ENCODE measurements around the gene TSPAN13. TPM values are rescaled to one million over a fixed set of nuclear protein-coding genes. Genes with fewer than 3 reads are reported as not detected.
A peak's percentile ranks its signal among the peaks of the same experiment; 100 is the strongest.

The TSPAN13 gene
- total RNA-seq, 1 experiment from 2014 or later: 32.7 TPM

DNA sequence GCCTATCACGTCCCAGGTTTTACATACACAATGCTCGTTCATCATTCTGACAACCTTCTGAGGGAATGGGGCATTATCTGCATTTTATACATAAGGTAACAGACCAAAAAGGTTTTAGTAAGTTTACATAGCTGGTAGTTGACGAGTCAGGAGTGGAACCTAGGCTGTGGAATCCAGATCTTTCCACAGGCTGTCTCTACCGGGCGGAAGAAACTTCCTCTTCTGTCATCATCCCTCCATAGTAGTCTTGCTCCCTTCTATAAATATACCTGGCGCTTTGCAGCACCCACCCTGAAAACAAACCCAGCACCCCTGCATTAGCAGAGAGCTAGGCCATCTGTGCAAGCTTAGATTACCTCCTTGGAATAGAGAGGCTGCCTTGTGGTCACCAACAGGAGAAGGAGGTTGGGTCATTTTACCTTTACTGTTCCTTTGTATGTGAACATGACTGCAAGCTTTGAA lies 1.3 kb downstream of the TSPAN13 start (continued):
- no peak for TF ChIP-seq CBFB (CRISPR knock-in tag; IDR thresholded peaks at IDR 0.05; ENCODE audit: low read depth)
- TF ChIP-seq, protein P1, sequence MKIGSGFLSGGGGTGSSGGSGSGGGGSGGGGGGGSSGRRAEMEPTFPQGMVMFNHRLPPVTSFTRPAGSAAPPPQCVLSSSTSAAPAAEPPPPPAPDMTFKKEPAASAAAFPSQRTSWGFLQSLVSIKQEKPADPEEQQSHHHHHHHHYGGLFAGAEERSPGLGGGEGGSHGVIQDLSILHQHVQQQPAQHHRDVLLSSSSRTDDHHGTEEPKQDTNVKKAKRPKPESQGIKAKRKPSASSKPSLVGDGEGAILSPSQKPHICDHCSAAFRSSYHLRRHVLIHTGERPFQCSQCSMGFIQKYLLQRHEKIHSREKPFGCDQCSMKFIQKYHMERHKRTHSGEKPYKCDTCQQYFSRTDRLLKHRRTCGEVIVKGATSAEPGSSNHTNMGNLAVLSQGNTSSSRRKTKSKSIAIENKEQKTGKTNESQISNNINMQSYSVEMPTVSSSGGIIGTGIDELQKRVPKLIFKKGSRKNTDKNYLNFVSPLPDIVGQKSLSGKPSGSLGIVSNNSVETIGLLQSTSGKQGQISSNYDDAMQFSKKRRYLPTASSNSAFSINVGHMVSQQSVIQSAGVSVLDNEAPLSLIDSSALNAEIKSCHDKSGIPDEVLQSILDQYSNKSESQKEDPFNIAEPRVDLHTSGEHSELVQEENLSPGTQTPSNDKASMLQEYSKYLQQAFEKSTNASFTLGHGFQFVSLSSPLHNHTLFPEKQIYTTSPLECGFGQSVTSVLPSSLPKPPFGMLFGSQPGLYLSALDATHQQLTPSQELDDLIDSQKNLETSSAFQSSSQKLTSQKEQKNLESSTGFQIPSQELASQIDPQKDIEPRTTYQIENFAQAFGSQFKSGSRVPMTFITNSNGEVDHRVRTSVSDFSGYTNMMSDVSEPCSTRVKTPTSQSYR (CRISPR knock-in tag; IDR thresholded peaks at IDR 0.05): no peak

DNA sequence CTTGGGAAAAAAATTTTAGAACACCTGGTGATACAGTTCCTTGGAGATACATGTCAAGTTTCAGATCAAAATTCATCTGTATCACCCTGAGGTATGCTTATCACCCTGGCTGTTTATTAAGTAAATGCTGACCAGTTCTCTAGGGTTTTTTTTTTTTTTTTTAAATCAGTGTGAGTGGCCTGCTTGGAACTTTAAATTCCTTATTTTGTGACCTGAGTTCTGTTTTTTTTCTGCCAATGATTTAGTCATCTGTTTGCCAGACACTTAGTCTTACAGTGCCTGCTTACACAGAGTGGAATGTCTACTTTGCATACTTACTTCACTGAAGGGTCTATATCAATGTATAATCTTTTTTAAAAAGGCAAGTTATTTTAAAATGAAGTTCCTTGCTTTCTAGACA lies 1.8 kb downstream of the TSPAN13 start:
- no peak for ATAC-seq
- 0 out of 2 replicates have a peak, but pooled peaks cover 8% of the 10 kb centered on the region for H3K27me3 Mint-ChIP-seq (ENCODE audit: low read depth)
- no peak overlapping the region for H3K27ac Mint-ChIP-seq
- H3K9me3 Mint-ChIP-seq: no peaks in the 10 kb centered on the region
- peak overlapping the region; percentile 87 for H3K4me3 Mint-ChIP-seq
- ChIA-PET CTCF (no interaction called here), POLR2A (no interaction called here)
- H3K36me3 Mint-ChIP-seq: no peaks in the 10 kb centered on the region
- H3K4me1 Mint-ChIP-seq: peaks cover 36% of the 10 kb centered on the region
- DNase-seq (ENCODE audit: low spot score): no peak
- TF ChIP-seq GRHL2 (CRISPR knock-in tag; IDR thresholded peaks at IDR 0.05; ENCODE audit: insufficient replicate concordance, severe bottlenecking) (no peak), JAZF1 (CRISPR knock-in tag; IDR thresholded peaks at IDR 0.05) (no peak), NFATC4 (CRISPR knock-in tag; IDR thresholded peaks at IDR 0.05) (no peak), ZNF423 (CRISPR knock-in tag; IDR thresholded peaks at IDR 0.05) (no peak), RORB (CRISPR knock-in tag; IDR thresholded peaks at IDR 0.05) (no peak), ZNF138 (CRISPR knock-in tag; conservative IDR thresholded peaks at IDR 0.05) (no peak), NR1H2 (CRISPR knock-in tag; IDR thresholded peaks at IDR 0.05) (no peak), FOXJ3 (CRISPR knock-in tag; IDR thresholded peaks at IDR 0.05; ENCODE audit: borderline replicate concordance) (no peak), ZNF219 (CRISPR knock-in tag; IDR thresholded peaks at IDR 0.05; ENCODE audit: borderline replicate concordance) (no peak), NFE2L1 (CRISPR knock-in tag; IDR thresholded peaks at IDR 0.05) (no peak), NR3C1 (CRISPR knock-in tag; conservative IDR thresholded peaks at IDR 0.05; ENCODE audit: low read depth) (no peak), ZNF416 (CRISPR knock-in tag; IDR thresholded peaks at IDR 0.05) (no peak)
- TF ChIP-seq, protein P2, sequence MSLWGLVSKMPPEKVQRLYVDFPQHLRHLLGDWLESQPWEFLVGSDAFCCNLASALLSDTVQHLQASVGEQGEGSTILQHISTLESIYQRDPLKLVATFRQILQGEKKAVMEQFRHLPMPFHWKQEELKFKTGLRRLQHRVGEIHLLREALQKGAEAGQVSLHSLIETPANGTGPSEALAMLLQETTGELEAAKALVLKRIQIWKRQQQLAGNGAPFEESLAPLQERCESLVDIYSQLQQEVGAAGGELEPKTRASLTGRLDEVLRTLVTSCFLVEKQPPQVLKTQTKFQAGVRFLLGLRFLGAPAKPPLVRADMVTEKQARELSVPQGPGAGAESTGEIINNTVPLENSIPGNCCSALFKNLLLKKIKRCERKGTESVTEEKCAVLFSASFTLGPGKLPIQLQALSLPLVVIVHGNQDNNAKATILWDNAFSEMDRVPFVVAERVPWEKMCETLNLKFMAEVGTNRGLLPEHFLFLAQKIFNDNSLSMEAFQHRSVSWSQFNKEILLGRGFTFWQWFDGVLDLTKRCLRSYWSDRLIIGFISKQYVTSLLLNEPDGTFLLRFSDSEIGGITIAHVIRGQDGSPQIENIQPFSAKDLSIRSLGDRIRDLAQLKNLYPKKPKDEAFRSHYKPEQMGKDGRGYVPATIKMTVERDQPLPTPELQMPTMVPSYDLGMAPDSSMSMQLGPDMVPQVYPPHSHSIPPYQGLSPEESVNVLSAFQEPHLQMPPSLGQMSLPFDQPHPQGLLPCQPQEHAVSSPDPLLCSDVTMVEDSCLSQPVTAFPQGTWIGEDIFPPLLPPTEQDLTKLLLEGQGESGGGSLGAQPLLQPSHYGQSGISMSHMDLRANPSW (CRISPR knock-in tag; conservative IDR thresholded peaks at IDR 0.05; ENCODE audit: low read depth): no peak
- TF ChIP-seq, protein P3, sequence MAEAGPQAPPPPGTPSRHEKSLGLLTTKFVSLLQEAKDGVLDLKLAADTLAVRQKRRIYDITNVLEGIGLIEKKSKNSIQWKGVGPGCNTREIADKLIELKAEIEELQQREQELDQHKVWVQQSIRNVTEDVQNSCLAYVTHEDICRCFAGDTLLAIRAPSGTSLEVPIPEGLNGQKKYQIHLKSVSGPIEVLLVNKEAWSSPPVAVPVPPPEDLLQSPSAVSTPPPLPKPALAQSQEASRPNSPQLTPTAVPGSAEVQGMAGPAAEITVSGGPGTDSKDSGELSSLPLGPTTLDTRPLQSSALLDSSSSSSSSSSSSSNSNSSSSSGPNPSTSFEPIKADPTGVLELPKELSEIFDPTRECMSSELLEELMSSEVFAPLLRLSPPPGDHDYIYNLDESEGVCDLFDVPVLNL (CRISPR knock-in tag; IDR thresholded peaks at IDR 0.05; ENCODE audit: borderline replicate concordance, low read depth): no peak
- TF ChIP-seq, protein P4, sequence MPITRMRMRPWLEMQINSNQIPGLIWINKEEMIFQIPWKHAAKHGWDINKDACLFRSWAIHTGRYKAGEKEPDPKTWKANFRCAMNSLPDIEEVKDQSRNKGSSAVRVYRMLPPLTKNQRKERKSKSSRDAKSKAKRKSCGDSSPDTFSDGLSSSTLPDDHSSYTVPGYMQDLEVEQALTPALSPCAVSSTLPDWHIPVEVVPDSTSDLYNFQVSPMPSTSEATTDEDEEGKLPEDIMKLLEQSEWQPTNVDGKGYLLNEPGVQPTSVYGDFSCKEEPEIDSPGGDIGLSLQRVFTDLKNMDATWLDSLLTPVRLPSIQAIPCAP (CRISPR knock-in tag; IDR thresholded peaks at IDR 0.05): no peak
- TF ChIP-seq, protein P5, sequence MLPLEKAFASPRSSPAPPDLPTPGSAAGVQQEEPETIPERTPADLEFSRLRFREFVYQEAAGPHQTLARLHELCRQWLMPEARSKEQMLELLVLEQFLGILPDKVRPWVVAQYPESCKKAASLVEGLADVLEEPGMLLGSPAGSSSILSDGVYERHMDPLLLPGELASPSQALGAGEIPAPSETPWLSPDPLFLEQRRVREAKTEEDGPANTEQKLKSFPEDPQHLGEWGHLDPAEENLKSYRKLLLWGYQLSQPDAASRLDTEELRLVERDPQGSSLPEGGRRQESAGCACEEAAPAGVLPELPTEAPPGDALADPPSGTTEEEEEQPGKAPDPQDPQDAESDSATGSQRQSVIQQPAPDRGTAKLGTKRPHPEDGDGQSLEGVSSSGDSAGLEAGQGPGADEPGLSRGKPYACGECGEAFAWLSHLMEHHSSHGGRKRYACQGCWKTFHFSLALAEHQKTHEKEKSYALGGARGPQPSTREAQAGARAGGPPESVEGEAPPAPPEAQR (CRISPR knock-in tag; IDR thresholded peaks at IDR 0.05): no peak
- TF ChIP-seq, protein P6, sequence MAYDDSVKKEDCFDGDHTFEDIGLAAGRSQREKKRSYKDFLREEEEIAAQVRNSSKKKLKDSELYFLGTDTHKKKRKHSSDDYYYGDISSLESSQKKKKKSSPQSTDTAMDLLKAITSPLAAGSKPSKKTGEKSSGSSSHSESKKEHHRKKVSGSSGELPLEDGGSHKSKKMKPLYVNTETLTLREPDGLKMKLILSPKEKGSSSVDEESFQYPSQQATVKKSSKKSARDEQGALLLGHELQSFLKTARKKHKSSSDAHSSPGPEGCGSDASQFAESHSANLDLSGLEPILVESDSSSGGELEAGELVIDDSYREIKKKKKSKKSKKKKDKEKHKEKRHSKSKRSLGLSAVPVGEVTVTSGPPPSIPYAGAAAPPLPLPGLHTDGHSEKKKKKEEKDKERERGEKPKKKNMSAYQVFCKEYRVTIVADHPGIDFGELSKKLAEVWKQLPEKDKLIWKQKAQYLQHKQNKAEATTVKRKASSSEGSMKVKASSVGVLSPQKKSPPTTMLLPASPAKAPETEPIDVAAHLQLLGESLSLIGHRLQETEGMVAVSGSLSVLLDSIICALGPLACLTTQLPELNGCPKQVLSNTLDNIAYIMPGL (CRISPR knock-in tag; IDR thresholded peaks at IDR 0.05): no peak
- TF ChIP-seq, protein P7, sequence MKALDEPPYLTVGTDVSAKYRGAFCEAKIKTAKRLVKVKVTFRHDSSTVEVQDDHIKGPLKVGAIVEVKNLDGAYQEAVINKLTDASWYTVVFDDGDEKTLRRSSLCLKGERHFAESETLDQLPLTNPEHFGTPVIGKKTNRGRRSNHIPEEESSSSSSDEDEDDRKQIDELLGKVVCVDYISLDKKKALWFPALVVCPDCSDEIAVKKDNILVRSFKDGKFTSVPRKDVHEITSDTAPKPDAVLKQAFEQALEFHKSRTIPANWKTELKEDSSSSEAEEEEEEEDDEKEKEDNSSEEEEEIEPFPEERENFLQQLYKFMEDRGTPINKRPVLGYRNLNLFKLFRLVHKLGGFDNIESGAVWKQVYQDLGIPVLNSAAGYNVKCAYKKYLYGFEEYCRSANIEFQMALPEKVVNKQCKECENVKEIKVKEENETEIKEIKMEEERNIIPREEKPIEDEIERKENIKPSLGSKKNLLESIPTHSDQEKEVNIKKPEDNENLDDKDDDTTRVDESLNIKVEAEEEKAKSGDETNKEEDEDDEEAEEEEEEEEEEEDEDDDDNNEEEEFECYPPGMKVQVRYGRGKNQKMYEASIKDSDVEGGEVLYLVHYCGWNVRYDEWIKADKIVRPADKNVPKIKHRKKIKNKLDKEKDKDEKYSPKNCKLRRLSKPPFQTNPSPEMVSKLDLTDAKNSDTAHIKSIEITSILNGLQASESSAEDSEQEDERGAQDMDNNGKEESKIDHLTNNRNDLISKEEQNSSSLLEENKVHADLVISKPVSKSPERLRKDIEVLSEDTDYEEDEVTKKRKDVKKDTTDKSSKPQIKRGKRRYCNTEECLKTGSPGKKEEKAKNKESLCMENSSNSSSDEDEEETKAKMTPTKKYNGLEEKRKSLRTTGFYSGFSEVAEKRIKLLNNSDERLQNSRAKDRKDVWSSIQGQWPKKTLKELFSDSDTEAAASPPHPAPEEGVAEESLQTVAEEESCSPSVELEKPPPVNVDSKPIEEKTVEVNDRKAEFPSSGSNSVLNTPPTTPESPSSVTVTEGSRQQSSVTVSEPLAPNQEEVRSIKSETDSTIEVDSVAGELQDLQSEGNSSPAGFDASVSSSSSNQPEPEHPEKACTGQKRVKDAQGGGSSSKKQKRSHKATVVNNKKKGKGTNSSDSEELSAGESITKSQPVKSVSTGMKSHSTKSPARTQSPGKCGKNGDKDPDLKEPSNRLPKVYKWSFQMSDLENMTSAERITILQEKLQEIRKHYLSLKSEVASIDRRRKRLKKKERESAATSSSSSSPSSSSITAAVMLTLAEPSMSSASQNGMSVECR (CRISPR knock-in tag; IDR thresholded peaks at IDR 0.05; ENCODE audit: borderline replicate concordance): no peak

Measured in WTC11 (cell line).